Neutrophil (primary cell): ENCODE data around the gene DUSP2.
A peak's percentile ranks its signal among the peaks of the same experiment; 100 is the strongest.

Source experiments
- H3K27ac ChIP-seq: fragments of 200-600 bp; sonication (generic); 2 replicates; pipeline ENCODE4 v1.5.1; 2016; ENCODE audit warnings: mild to moderate bottlenecking, moderate library complexity
- H3K27me3 ChIP-seq: fragments of 200-600 bp; sonication (generic); 2 replicates; pipeline ENCODE4 v1.6.0; 2016; ENCODE audit warnings: mild to moderate bottlenecking
- H3K36me3 ChIP-seq: fragments of 200-600 bp; sonication (generic); 2 replicates; pipeline ENCODE4 v1.5.1; 2017
- H3K4me1 ChIP-seq, 2 experiments: fragments of 200-600 bp in 1 of 2; sonication (generic) in 1 of 2; 1 replicate in 1 of 2; 2 replicates in 1 of 2; pipeline versions ENCODE4 v1.5.1 to v1.6.1; 2013 to 2016; ENCODE audit warnings: low read depth in 1 of 2, low read length in 1 of 2, mild to moderate bottlenecking in 1 of 2, moderate library complexity in 1 of 2; ENCODE audit not compliant: control insufficient read depth in 1 of 2, insufficient read depth in 1 of 2
- H3K4me3 ChIP-seq, 2 experiments: fragments of 200-600 bp in 1 of 2; sonication (generic) in 1 of 2; 1 replicate in 1 of 2; 2 replicates in 1 of 2; pipeline ENCODE4 v1.5.1; 2013 to 2016; ENCODE audit warnings: low read depth in 1 of 2, low read length in 1 of 2, mild to moderate bottlenecking in 1 of 2, moderate library complexity in 1 of 2
- H3K9me3 ChIP-seq: fragments of 200-600 bp; sonication (generic); 2 replicates; pipeline ENCODE4 v1.5.1; 2016
- CTCF ChIP-seq: fragments of 200-600 bp; sonication (generic); IDR thresholded peaks from 2 replicates; pipeline ENCODE4 v1.5.1; 2016; ENCODE audit warnings: antibody characterized with exemption

The DUSP2 gene

GRCh38 chr2:96150791-96151594 lies 5.8 kb upstream of the DUSP2 start:
- H3K36me3 ChIP-seq, result no peaks in the 10 kb centered on the region
- no peaks in the 10 kb centered on the region for H3K27me3 ChIP-seq
- peaks cover 31% of the 10 kb centered on the region in 2 experiments for H3K4me1 ChIP-seq
- no peak overlapping the region for H3K27ac ChIP-seq
- H3K9me3 ChIP-seq, result no peaks in the 10 kb centered on the region
- no peak for TF ChIP-seq CTCF
- H3K4me3 ChIP-seq, result no peak overlapping the region

- Histone ChIP-seq H3K4me3 (no peak overlapping the region), H3K27me3 (no peaks in the 10 kb centered on the region), H3K36me3 (no peaks in the 10 kb centered on the region), H3K27ac (no peak overlapping the region), H3K9me3 (no peaks in the 10 kb centered on the region), H3K4me1 (peaks cover 37 to 39% of the 10 kb centered on the region in 2 experiments)
- TF ChIP-seq CTCF, result no peak
These were observed 4.9 kb upstream of the DUSP2 start for GRCh38 chr2:96150007-96150640.

- peaks cover 44 to 48% of the 10 kb centered on the region in 2 experiments for H3K4me1 ChIP-seq
- peaks cover 9% of the 10 kb centered on the region for H3K27me3 ChIP-seq
- H3K4me3 ChIP-seq, result peak overlapping the region; percentile 35 to 52
- H3K9me3 ChIP-seq, result no peaks in the 10 kb centered on the region
- no peaks in the 10 kb centered on the region for H3K36me3 ChIP-seq
- H3K27ac ChIP-seq, result peak overlapping the region; percentile 53
- TF ChIP-seq CTCF, result peak; percentile 28
These were observed 3.4 kb upstream of the DUSP2 start for GRCh38 chr2:96148410-96149217.

GRCh38 chr2:96147593-96148201 lies 2.5 kb upstream of the DUSP2 start:
- peaks cover 9% of the 10 kb centered on the region for H3K27me3 ChIP-seq
- TF ChIP-seq CTCF, result no peak
- H3K4me1 ChIP-seq, result peaks cover 44 to 48% of the 10 kb centered on the region in 2 experiments
- H3K9me3 ChIP-seq, result no peaks in the 10 kb centered on the region
- H3K36me3 ChIP-seq, result no peaks in the 10 kb centered on the region
- H3K4me3 ChIP-seq, result peak overlapping the region in 1 of 2 experiments; percentile 35
- H3K27ac ChIP-seq, result peak overlapping the region; percentile 53

- H3K27ac ChIP-seq, result peak overlapping the region; percentile 86
- H3K27me3 ChIP-seq, result peaks cover 9% of the 10 kb centered on the region
- no peaks in the 10 kb centered on the region for H3K36me3 ChIP-seq
- peaks cover 44 to 48% of the 10 kb centered on the region in 2 experiments for H3K4me1 ChIP-seq
- no peak for TF ChIP-seq CTCF
- no peaks in the 10 kb centered on the region for H3K9me3 ChIP-seq
- H3K4me3 ChIP-seq, result peak overlapping the region; percentile 68 to 76
These were observed 1.8 kb upstream of the DUSP2 start for GRCh38 chr2:96146881-96147592.
